Liver (tissue), 9 donors: Measurements from ENCODE around the gene CTAGE1. TPM values are rescaled to one million over a fixed set of nuclear protein-coding genes. Genes with fewer than 3 reads are reported as not detected.

Experiments used
- DNase-seq: peaks from one replicate; pipeline ENCODE4 v3.0.0-alpha.2; 2017; ENCODE audit warnings: low spot score
- H3K27ac ChIP-seq, 2 donors: one replicate each; pipeline ENCODE4 v1.7.0; 2013; ENCODE audit warnings: inconsistent platforms in 2 of 2, low read length in 2 of 2, control low read depth in 1 of 2, low read depth in 1 of 2, mild to moderate bottlenecking in 1 of 2
- H3K27me3 ChIP-seq, 4 donors: one replicate each; pipeline versions ENCODE4 v1.6.1 to v1.7.0; 2013; ENCODE audit warnings: low read length in 3 of 4, inconsistent platforms in 1 of 4, mild to moderate bottlenecking in 1 of 4, moderate library complexity in 1 of 4; ENCODE audit not compliant: control insufficient read depth in 4 of 4, insufficient read depth in 4 of 4
- H3K36me3 ChIP-seq, 4 donors: one replicate each; pipeline versions ENCODE4 v1.6.1 to v1.7.0; 2013; ENCODE audit warnings: low read length in 3 of 4, mild to moderate bottlenecking in 3 of 4, low read depth in 1 of 4, moderate library complexity in 1 of 4; ENCODE audit not compliant: control insufficient read depth in 4 of 4, insufficient read depth in 3 of 4
- H3K4me1 ChIP-seq, 4 donors: one replicate each; pipeline versions ENCODE4 v1.6.1 to v1.7.0; 2013; ENCODE audit warnings: low read length in 3 of 4, mild to moderate bottlenecking in 3 of 4, moderate library complexity in 1 of 4; ENCODE audit not compliant: control insufficient read depth in 4 of 4, insufficient read depth in 4 of 4
- H3K4me3 ChIP-seq, 3 donors: one replicate each; pipeline versions ENCODE4 v1.6.1 to v1.7.0; 2013; ENCODE audit warnings: low read length in 3 of 3, control low read depth in 1 of 3, low read depth in 1 of 3, mild to moderate bottlenecking in 1 of 3
- H3K9ac ChIP-seq, 2 donors: one replicate each; pipeline ENCODE4 v1.7.0; 2013; ENCODE audit warnings: low read length in 2 of 2, mild to moderate bottlenecking in 2 of 2, moderate library complexity in 2 of 2, control low read depth in 1 of 2, low read depth in 1 of 2
- H3K9me3 ChIP-seq, 4 donors: one replicate each; pipeline versions ENCODE4 v1.6.1 to v1.7.0; 2013; ENCODE audit warnings: low read length in 3 of 4; ENCODE audit not compliant: control insufficient read depth in 4 of 4
- CTCF ChIP-seq: fragments of 150-350 bp; IDR thresholded peaks from 2 replicates; pipeline ENCODE4 v1.5.1; 2017; ENCODE audit warnings: improper control_type of control experiment, low read depth, low read length; ENCODE audit not compliant: missing input control
- EGR1 ChIP-seq, 2 donors: IDR thresholded peaks; 2 replicates each; pipeline ENCODE4 v1.6.1; 2016 to 2018; ENCODE audit warnings: antibody characterized with exemption in 2 of 2, low read depth in 2 of 2
- FOXA1 ChIP-seq: IDR thresholded peaks from 2 replicates; pipeline ENCODE4 v1.6.1; 2016; ENCODE audit warnings: antibody characterized with exemption
- FOXA2 ChIP-seq: IDR thresholded peaks from 2 replicates; pipeline ENCODE4 v1.6.1; 2016; ENCODE audit warnings: antibody characterized with exemption
- GABPA ChIP-seq, 2 donors: IDR thresholded peaks in 1 of 2; conservative IDR thresholded peaks in 1 of 2; 2 replicates each; pipeline ENCODE4 v1.6.1; 2016; ENCODE audit warnings: antibody characterized with exemption in 2 of 2, mild to moderate bottlenecking in 1 of 2, moderate library complexity in 1 of 2
- HNF4A ChIP-seq, 2 donors: conservative IDR thresholded peaks; 2 replicates each; pipeline ENCODE4 v1.6.1; 2016; ENCODE audit warnings: antibody characterized with exemption in 2 of 2, mild to moderate bottlenecking in 2 of 2
- HNF4G ChIP-seq: IDR thresholded peaks from 2 replicates; pipeline ENCODE4 v1.6.1; 2016; ENCODE audit warnings: antibody characterized with exemption
- JUND ChIP-seq, 2 donors: IDR thresholded peaks; 2 replicates each; pipeline ENCODE4 v1.6.1; 2016; ENCODE audit warnings: antibody characterized with exemption in 2 of 2
- MAX ChIP-seq: IDR thresholded peaks from 2 replicates; pipeline ENCODE4 v1.6.1; 2016; ENCODE audit warnings: antibody characterized with exemption
- NR2F2 ChIP-seq: IDR thresholded peaks from 2 replicates; pipeline ENCODE4 v1.6.1; 2016; ENCODE audit warnings: antibody characterized with exemption
- RAD21 ChIP-seq, 2 donors: IDR thresholded peaks; 2 replicates each; pipeline ENCODE4 v1.6.1; 2016; ENCODE audit warnings: antibody characterized with exemption in 2 of 2, mild to moderate bottlenecking in 2 of 2
- RXRA ChIP-seq, 2 donors: IDR thresholded peaks; 2 replicates each; pipeline ENCODE4 v1.6.1; 2017 to 2018; ENCODE audit warnings: antibody characterized with exemption in 2 of 2, mild to moderate bottlenecking in 1 of 2
- SP1 ChIP-seq: IDR thresholded peaks from 2 replicates; pipeline ENCODE4 v1.6.1; 2018; ENCODE audit warnings: antibody characterized with exemption, mild to moderate bottlenecking
- TAF1 ChIP-seq: conservative IDR thresholded peaks from 2 replicates; pipeline ENCODE4 v1.6.1; 2016; ENCODE audit warnings: antibody characterized with exemption, mild to moderate bottlenecking
- YY1 ChIP-seq: IDR thresholded peaks from 2 replicates; pipeline ENCODE4 v1.6.1; 2016; ENCODE audit warnings: antibody characterized with exemption, mild to moderate bottlenecking
- ZBTB33 ChIP-seq: IDR thresholded peaks from 2 replicates; pipeline ENCODE4 v1.6.1; 2016; ENCODE audit warnings: antibody characterized with exemption
- WGBS: extraction: QIAGEN DNeasy Blood & Tissue Kit; methylation state at CpG from one replicate; pipeline ENCODE4 v1.1.7; 2013; 5-methylcytosine and 5-hydroxymethylcytosine counted together
- polyA plus RNA-seq, 2 donors: library from polyadenylated mRNA; stranded (reverse) in 1 of 2; unstranded in 1 of 2; fragments of 200-250 nt in 1 of 2; fragments of >200 nt in 1 of 2; fragmentation: Nextera tagmentation in 1 of 2; extraction: Ambion mirVana in 1 of 2; gene quantifications; one replicate each; pipeline versions ENCODE4 v1.2.1 to v1.2.3, GENCODE V29; 2013 to 2015
- total RNA-seq, 2 donors: library from RNA; depleted of rRNA; stranded (reverse); fragments of >200 nt; gene quantifications; one replicate each; pipeline ENCODE4 v1.2.3, GENCODE V29; 2014
- TF ChIP-seq, protein P1 (sequence below): IDR thresholded peaks from 2 replicates; pipeline ENCODE4 v1.6.1; 2016; ENCODE audit warnings: antibody characterized with exemption
- TF ChIP-seq, protein P2 (sequence below): IDR thresholded peaks from 2 replicates; pipeline ENCODE4 v1.6.1; 2016; ENCODE audit warnings: antibody characterized with exemption, mild to moderate bottlenecking
- donor health status: healthy.
- donor health status: healthy.
- donor health status: healthy.
- donor health status: healthy.
- donor health status: healthy.

Gene CTAGE1
- total and polyA plus RNA-seq, 4 donors: not detected

- no peak for DNase-seq
- Histone ChIP-seq H3K36me3 (no peaks in the 10 kb centered on the region), H3K4me1 (peaks cover 10 to 57% (median 46%) of the 10 kb centered on the region in 4 donors), H3K27me3 (no peaks in the 10 kb centered on the region), H3K27ac (peak overlapping the region; percentile 73 to 80), H3K4me3 (peak overlapping the region; percentile 0 to 30 (median 9)), H3K9ac (peak overlapping the region in 1 of 2 donors; percentile 52), H3K9me3 (no peaks in the 10 kb centered on the region)
- peak; percentile 44 for TF ChIP-seq YY1
- TF ChIP-seq, protein P1, sequence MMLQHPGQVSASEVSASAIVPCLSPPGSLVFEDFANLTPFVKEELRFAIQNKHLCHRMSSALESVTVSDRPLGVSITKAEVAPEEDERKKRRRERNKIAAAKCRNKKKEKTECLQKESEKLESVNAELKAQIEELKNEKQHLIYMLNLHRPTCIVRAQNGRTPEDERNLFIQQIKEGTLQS: no peak
- TF ChIP-seq HNF4A (conservative IDR thresholded peaks at IDR 0.05): peak; percentile 59 to 60
- no peak for TF ChIP-seq FOXA2
- TF ChIP-seq, protein P2, sequence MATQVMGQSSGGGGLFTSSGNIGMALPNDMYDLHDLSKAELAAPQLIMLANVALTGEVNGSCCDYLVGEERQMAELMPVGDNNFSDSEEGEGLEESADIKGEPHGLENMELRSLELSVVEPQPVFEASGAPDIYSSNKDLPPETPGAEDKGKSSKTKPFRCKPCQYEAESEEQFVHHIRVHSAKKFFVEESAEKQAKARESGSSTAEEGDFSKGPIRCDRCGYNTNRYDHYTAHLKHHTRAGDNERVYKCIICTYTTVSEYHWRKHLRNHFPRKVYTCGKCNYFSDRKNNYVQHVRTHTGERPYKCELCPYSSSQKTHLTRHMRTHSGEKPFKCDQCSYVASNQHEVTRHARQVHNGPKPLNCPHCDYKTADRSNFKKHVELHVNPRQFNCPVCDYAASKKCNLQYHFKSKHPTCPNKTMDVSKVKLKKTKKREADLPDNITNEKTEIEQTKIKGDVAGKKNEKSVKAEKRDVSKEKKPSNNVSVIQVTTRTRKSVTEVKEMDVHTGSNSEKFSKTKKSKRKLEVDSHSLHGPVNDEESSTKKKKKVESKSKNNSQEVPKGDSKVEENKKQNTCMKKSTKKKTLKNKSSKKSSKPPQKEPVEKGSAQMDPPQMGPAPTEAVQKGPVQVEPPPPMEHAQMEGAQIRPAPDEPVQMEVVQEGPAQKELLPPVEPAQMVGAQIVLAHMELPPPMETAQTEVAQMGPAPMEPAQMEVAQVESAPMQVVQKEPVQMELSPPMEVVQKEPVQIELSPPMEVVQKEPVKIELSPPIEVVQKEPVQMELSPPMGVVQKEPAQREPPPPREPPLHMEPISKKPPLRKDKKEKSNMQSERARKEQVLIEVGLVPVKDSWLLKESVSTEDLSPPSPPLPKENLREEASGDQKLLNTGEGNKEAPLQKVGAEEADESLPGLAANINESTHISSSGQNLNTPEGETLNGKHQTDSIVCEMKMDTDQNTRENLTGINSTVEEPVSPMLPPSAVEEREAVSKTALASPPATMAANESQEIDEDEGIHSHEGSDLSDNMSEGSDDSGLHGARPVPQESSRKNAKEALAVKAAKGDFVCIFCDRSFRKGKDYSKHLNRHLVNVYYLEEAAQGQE: peak; percentile 50
- no peak for TF ChIP-seq FOXA1
- TF ChIP-seq RAD21 (IDR thresholded peaks at IDR 0.05): peak; percentile 33 to 39
- peak; percentile 91 for TF ChIP-seq TAF1
- TF ChIP-seq SP1: peak; percentile 81
- TF ChIP-seq EGR1 (IDR thresholded peaks at IDR 0.05; ENCODE audit: low read depth in 2 of 2): no peak
- peak; percentile 55 for TF ChIP-seq ZBTB33
- TF ChIP-seq NR2F2: no peak
- TF ChIP-seq GABPA (IDR thresholded peaks at IDR 0.05 in 1 of 2, conservative IDR thresholded peaks at IDR 0.05 in 1 of 2): peak in 1 of 2 donors; percentile 6
- no peak for TF ChIP-seq HNF4G
- TF ChIP-seq MAX: peak; percentile 55
- TF ChIP-seq JUND (IDR thresholded peaks at IDR 0.05): peak in 1 of 2 donors; percentile 32
- peak; percentile 77 to 89 for TF ChIP-seq RXRA (IDR thresholded peaks at IDR 0.05)
- TF ChIP-seq CTCF: no peak
- WGBS: 30% methylated on average over 7 of the region's 7 CpGs
Observed at GRCh38 chr18:22427822-22428549, 10.3 kb upstream of the CTAGE1 start.
